BLaER1 treated with 17β-estradiol and CSF1 and Interleukin-3, amounts not matched to agents 10 nM and 100 nM (cell line): Measurements from ENCODE around the gene PPM1J.

Experiments
- H3K27ac ChIP-seq, 11 experiments: shearing (Covaris generic); formaldehyde crosslinking; 2 replicates each; pipeline ENCODE4 v1.8.1; 2022
- H3K27me3 ChIP-seq, 11 experiments: shearing (Covaris generic); formaldehyde crosslinking; 2 replicates each; pipeline ENCODE4 v1.8.1; 2022
- H3K36me3 ChIP-seq, 11 experiments: shearing (Covaris generic); formaldehyde crosslinking; 2 replicates each; pipeline ENCODE4 v1.8.1; 2022
- H3K4me1 ChIP-seq, 10 experiments: shearing (Covaris generic); formaldehyde crosslinking; 2 replicates each; pipeline ENCODE4 v1.8.1; 2022
- H3K4me2 ChIP-seq, 11 experiments: shearing (Covaris generic); formaldehyde crosslinking; 2 replicates each; pipeline ENCODE4 v1.8.1; 2022
- H3K4me3 ChIP-seq, 10 experiments: shearing (Covaris generic); formaldehyde crosslinking; 2 replicates each; pipeline ENCODE4 v1.8.1; 2022
- H3K9ac ChIP-seq, 11 experiments: shearing (Covaris generic); formaldehyde crosslinking; 2 replicates each; pipeline ENCODE4 v1.8.1; 2022
- H3K9me3 ChIP-seq, 11 experiments: shearing (Covaris generic); formaldehyde crosslinking; replicated peaks in 1 of 11; 2 replicates each; pipeline ENCODE4 v1.8.1; 2022
- H4K20me1 ChIP-seq, 11 experiments: shearing (Covaris generic); formaldehyde crosslinking; 2 replicates each; pipeline ENCODE4 v1.8.1; 2022
- Cebpa-rat ChIP-seq, 11 experiments: shearing (Covaris generic); IDR thresholded peaks; 2 replicates each; pipeline ENCODE4 v1.8.1; 2022

PPM1J gene

GRCh38 chr1:112704391-112704933 is 10.7 kb downstream of the PPM1J start:
- H3K9ac ChIP-seq, result peak overlapping the region in 10 of 11 experiments; percentile 82 to 92 (median 88); a peak in 20 of 22 replicates
- TF ChIP-seq Cebpa-rat (IDR thresholded peaks at IDR 0.05), result no peak
- no peaks in the 10 kb centered on the region for H3K27me3 ChIP-seq
- H3K27ac ChIP-seq, result peak overlapping the region in 10 of 11 experiments; percentile 25 to 88 (median 81); a peak in 20 of 22 replicates
- H3K4me2 ChIP-seq, result peak overlapping the region; percentile 88 to 100 (median 98)
- H3K36me3 ChIP-seq, result peaks cover 7 to 29% (median 21%) of the 10 kb centered on the region in 11 experiments; a peak in 18 of 22 replicates
- H3K9me3 ChIP-seq, result no peaks in the 10 kb centered on the region
- peaks cover 0 to 27% (median 7%) of the 10 kb centered on the region in 11 experiments; a peak in 8 of 22 replicates for H4K20me1 ChIP-seq
- peak overlapping the region; percentile 69 to 95 (median 86); a peak in 17 of 20 replicates for H3K4me3 ChIP-seq
- H3K4me1 ChIP-seq, result peaks cover 69 to 83% (median 82%) of the 10 kb centered on the region in 10 experiments

- Histone ChIP-seq H3K27ac (peak overlapping the region in 6 of 11 experiments; percentile 73 to 85 (median 81); a peak in 10 of 22 replicates), H3K4me2 (peak overlapping the region; percentile 88 to 100 (median 98))
Observed at GRCh38 chr1:112703706-112704105, 11.4 kb downstream of the PPM1J start.

DNA sequence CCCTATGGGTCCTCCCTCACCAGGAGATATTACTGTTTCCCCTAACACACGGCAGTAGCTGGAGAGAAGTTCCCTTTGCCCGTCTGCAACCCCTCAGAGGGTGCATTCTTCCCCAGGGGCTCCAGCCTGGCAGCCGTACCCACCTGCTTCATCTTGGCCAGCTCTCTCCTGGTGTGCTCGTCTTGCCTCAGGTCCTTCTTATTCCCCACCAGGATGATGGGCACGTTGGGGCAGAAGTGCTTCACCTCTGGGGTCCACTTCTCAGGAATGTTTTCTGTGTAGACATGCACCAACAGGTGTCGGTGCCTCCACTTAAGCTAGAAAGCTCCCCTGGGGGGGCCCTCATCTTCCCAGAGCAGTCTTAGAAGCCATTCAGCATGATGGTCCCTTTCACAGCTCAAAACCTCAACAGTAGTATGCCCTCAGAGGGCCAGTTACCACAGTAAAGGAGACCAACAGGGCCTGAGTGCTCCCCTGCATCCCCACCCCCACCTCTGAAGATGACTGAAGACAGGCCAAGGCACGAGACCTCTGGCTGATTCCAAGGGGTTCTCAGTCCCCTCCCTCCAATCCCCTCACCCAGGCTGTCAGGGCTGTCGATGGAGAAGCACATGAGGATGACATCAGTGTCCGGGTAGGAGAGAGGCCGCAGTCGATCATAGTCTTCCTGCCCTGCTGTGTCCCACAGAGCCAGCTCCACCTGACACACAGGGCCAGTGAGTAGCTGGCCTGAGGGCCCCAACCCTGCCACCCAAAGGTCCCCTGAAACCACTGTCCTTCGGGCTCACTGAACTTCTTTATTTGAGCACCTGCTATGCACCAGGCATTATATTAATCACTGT is 12.5 kb downstream of the PPM1J start:
- Histone ChIP-seq H3K4me1 (peaks cover 78 to 91% (median 89%) of the 10 kb centered on the region in 10 experiments), H3K4me3 (peak overlapping the region in 2 of 10 experiments; percentile 12 to 29; a peak in 3 of 20 replicates), H3K36me3 (peaks cover 23 to 47% (median 34%) of the 10 kb centered on the region in 11 experiments; a peak in 21 of 22 replicates), H3K9me3 (no peaks in the 10 kb centered on the region), H3K27ac (peak overlapping the region in 9 of 11 experiments; percentile 78 to 92 (median 87); a peak in 17 of 22 replicates), H4K20me1 (peaks cover 0 to 27% (median 7%) of the 10 kb centered on the region in 11 experiments; a peak in 8 of 22 replicates), H3K4me2 (peak overlapping the region; percentile 87 to 100 (median 95)), H3K9ac (peak overlapping the region; percentile 16 to 82 (median 72); a peak in 14 of 22 replicates), H3K27me3 (no peaks in the 10 kb centered on the region)
- no peak for TF ChIP-seq Cebpa-rat (IDR thresholded peaks at IDR 0.05)

More at GRCh38 chr1:112703706-112704105, 11.4 kb downstream of the PPM1J start:
- no peak for TF ChIP-seq Cebpa-rat (IDR thresholded peaks at IDR 0.05)
- Histone ChIP-seq H3K4me3 (no peak overlapping the region), H4K20me1 (peaks cover 0 to 27% (median 7%) of the 10 kb centered on the region in 11 experiments; a peak in 8 of 22 replicates), H3K9ac (peak overlapping the region in 6 of 11 experiments; percentile 28 to 90 (median 87); a peak in 6 of 22 replicates), H3K27me3 (no peaks in the 10 kb centered on the region), H3K9me3 (no peaks in the 10 kb centered on the region), H3K36me3 (peaks cover 12 to 36% (median 28%) of the 10 kb centered on the region in 11 experiments; a peak in 20 of 22 replicates), H3K4me1 (peaks cover 75 to 91% (median 85%) of the 10 kb centered on the region in 10 experiments)

DNA sequence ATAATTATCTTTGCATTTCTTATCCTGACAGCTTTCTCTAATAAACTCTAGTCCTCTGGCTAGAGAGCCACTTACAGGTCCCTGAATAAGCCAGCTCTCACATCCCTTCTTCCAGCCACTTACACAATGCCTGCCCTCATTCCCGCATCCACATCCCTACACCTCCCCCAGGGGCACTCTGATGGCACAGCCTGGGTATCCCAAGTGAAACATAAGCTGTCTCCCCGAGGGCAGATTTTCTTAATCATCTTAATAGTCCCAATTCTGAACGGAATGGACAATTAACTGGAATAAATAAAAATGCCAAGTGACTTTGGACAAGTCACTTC is 13.1 kb downstream of the PPM1J start:
- Histone ChIP-seq H3K4me2 (peak overlapping the region; percentile 87 to 100 (median 95)), H3K4me3 (peak overlapping the region in 3 of 10 experiments; percentile 40 to 56 (median 41); a peak in 5 of 20 replicates), H3K36me3 (peaks cover 26 to 53% (median 36%) of the 10 kb centered on the region in 11 experiments), H3K9ac (peak overlapping the region; percentile 46 to 82 (median 74); a peak in 17 of 22 replicates), H3K4me1 (peaks cover 77 to 92% (median 85%) of the 10 kb centered on the region in 10 experiments), H4K20me1 (peaks cover 0 to 27% (median 7%) of the 10 kb centered on the region in 11 experiments; a peak in 8 of 22 replicates), H3K27ac (peak overlapping the region; percentile 62 to 92 (median 86); a peak in 20 of 22 replicates), H3K27me3 (no peaks in the 10 kb centered on the region), H3K9me3 (no peaks in the 10 kb centered on the region)
- TF ChIP-seq Cebpa-rat (IDR thresholded peaks at IDR 0.05), result no peak

DNA sequence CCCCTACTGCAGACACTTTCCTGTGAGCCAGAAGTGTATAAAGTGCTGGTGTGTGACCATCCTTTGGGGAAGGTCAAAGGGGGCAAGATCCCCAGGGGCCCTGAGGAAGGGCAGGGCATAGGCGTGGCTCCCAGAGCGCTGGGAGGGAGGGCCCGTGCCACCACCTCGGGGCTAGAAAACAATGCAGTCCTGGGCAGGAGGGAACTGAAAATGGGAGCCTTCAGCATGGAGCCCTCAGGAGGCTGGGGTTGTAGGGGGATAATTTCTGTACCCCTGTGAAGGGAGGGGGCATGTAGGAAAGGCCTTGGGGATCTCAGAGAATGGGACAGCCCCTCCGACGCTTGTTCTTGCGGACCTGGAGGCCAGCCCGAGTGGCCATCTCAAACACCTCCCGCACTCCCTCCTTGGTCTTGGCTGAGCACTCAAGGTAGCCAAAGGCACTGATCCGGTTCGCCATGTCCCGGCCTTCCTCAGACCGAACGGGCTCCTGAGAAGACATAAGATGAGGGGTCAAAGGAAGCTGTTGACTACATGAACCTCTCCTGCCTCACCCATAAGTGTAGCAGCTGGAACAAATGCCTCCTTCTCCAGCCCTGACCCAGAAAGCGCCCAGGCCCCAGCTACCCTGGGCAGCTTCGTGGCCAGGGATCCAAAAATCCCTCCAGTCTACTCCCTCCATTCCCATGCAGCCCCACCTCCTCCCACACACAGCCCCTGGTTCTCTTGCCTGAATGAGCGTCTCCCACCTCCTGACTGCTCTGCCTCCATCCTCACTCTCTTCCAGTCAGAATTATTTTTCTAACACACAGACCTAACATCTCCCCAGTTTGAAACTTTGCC is 13.7 kb downstream of the PPM1J start:
- Histone ChIP-seq H3K9ac (peak overlapping the region; percentile 46 to 82 (median 74)), H3K4me2 (peak overlapping the region; percentile 87 to 100 (median 95)), H3K4me1 (peaks cover 77 to 98% (median 84%) of the 10 kb centered on the region in 10 experiments), H3K36me3 (peaks cover 31 to 59% (median 41%) of the 10 kb centered on the region in 11 experiments), H4K20me1 (peaks cover 0 to 27% (median 7%) of the 10 kb centered on the region in 11 experiments; a peak in 8 of 22 replicates), H3K27ac (peak overlapping the region; percentile 62 to 92 (median 86)), H3K4me3 (peak overlapping the region in 9 of 10 experiments; percentile 19 to 56 (median 40); a peak in 14 of 20 replicates), H3K27me3 (no peaks in the 10 kb centered on the region), H3K9me3 (no peaks in the 10 kb centered on the region)
- TF ChIP-seq Cebpa-rat (IDR thresholded peaks at IDR 0.05), result no peak

- Histone ChIP-seq H4K20me1 (peaks cover 0 to 27% (median 7%) of the 10 kb centered on the region in 11 experiments; a peak in 8 of 22 replicates), H3K9ac (peak overlapping the region; percentile 46 to 82 (median 74)), H3K4me2 (peak overlapping the region; percentile 87 to 100 (median 95)), H3K4me1 (peaks cover 71 to 91% (median 77%) of the 10 kb centered on the region in 10 experiments), H3K36me3 (peaks cover 40 to 68% (median 49%) of the 10 kb centered on the region in 11 experiments), H3K27ac (peak overlapping the region; percentile 62 to 92 (median 86)), H3K27me3 (no peaks in the 10 kb centered on the region), H3K9me3 (no peaks in the 10 kb centered on the region), H3K4me3 (peak overlapping the region in 9 of 10 experiments; percentile 19 to 56 (median 40); a peak in 16 of 20 replicates)
- TF ChIP-seq Cebpa-rat (IDR thresholded peaks at IDR 0.05), result no peak
Observed at GRCh38 chr1:112700290-112701226, 14.6 kb downstream of the PPM1J start.
